GM12892 (cell line): ENCODE results near the gene UPP1.

ENCODE experiments used
- POLR2A ChIP-seq: IDR thresholded peaks from 2 replicates; pipeline ENCODE4 v1.6.1; 2011; ENCODE audit warnings: low read depth, low read length, control low read depth
- TAF1 ChIP-seq: IDR thresholded peaks from 2 replicates; pipeline ENCODE4 v1.6.1; 2011; ENCODE audit warnings: low read depth, mild to moderate bottlenecking, control low read depth, low read length, borderline replicate concordance

GRCh38 chr7:48048113-48048512 is 41.0 kb upstream of the UPP1 start:
- no peak for TF ChIP-seq POLR2A
- TF ChIP-seq TAF1, result no peak
